ENCODE measurements around the gene ZNF148. TPM values are rescaled to one million over a fixed set of nuclear protein-coding genes. Genes with fewer than 3 reads are reported as not detected.

The ZNF148 gene
- total and polyA plus RNA-seq, 2 donors: 7.6 to 34.2 TPM

GRCh38 chr3:125382298-125382697 lies 7.2 kb upstream of the ZNF148 start:
- no peaks in the 10 kb centered on the region for H3K36me3 ChIP-seq (ENCODE audit: control insufficient read depth in 2 of 2, insufficient read depth in 2 of 2, low read length in 1 of 2)
- peak overlapping the region; percentile 27 to 50 for H3K27ac ChIP-seq (ENCODE audit: low read depth in 1 of 2, low read length in 1 of 2)
- H3K4me3 ChIP-seq (ENCODE audit: low read length in 2 of 2): no peak overlapping the region
- no peaks in the 10 kb centered on the region for H3K9me3 ChIP-seq (ENCODE audit: control insufficient read depth in 2 of 2, insufficient read depth in 1 of 2, low read length in 1 of 2)
- DNase-seq (ENCODE audit: low read depth in 6 of 9, low spot score in 9 of 9): no peak
- H3K27me3 ChIP-seq (ENCODE audit: control insufficient read depth in 2 of 2, insufficient read depth in 1 of 2, low read length in 1 of 2): no peaks in the 10 kb centered on the region
- WGBS: 67% methylated on average over 1 of the region's 1 CpG
- H3K4me1 ChIP-seq (ENCODE audit: control insufficient read depth in 2 of 2, insufficient read depth in 2 of 2, low read length in 2 of 2): peaks cover 5 to 13% of the 10 kb centered on the region in 2 donors

- peaks cover 5 to 13% of the 10 kb centered on the region in 2 donors for H3K4me1 ChIP-seq (ENCODE audit: control insufficient read depth in 2 of 2, insufficient read depth in 2 of 2, low read length in 2 of 2)
- peak in 7 of 9 donors; percentile 13 to 70 (median 42) for DNase-seq (ENCODE audit: low read depth in 6 of 9, low spot score in 9 of 9)
- no peak overlapping the region for H3K4me3 ChIP-seq (ENCODE audit: low read length in 2 of 2)
- no peaks in the 10 kb centered on the region for H3K36me3 ChIP-seq (ENCODE audit: control insufficient read depth in 2 of 2, insufficient read depth in 2 of 2, low read length in 1 of 2)
- H3K27me3 ChIP-seq (ENCODE audit: control insufficient read depth in 2 of 2, insufficient read depth in 1 of 2, low read length in 1 of 2): no peaks in the 10 kb centered on the region
- H3K9me3 ChIP-seq (ENCODE audit: control insufficient read depth in 2 of 2, insufficient read depth in 1 of 2, low read length in 1 of 2): no peaks in the 10 kb centered on the region
- H3K27ac ChIP-seq (ENCODE audit: low read depth in 1 of 2, low read length in 1 of 2): peak overlapping the region in 1 of 2 donors; percentile 72
- 42% methylated on average over 5 of the region's 5 CpGs for WGBS
These were observed 6.6 kb upstream of the ZNF148 start for GRCh38 chr3:125381743-125382142.

- Histone ChIP-seq H3K27me3 (ENCODE audit: control insufficient read depth in 2 of 2, insufficient read depth in 1 of 2, low read length in 1 of 2) (no peaks in the 10 kb centered on the region), H3K27ac (ENCODE audit: low read depth in 1 of 2, low read length in 1 of 2) (peak overlapping the region in 1 of 2 donors; percentile 72), H3K4me1 (ENCODE audit: control insufficient read depth in 2 of 2, insufficient read depth in 2 of 2, low read length in 2 of 2) (peaks cover 6 to 13% of the 10 kb centered on the region in 2 donors), H3K4me3 (ENCODE audit: low read length in 2 of 2) (no peak overlapping the region), H3K9me3 (ENCODE audit: control insufficient read depth in 2 of 2, insufficient read depth in 1 of 2, low read length in 1 of 2) (no peaks in the 10 kb centered on the region), H3K36me3 (ENCODE audit: control insufficient read depth in 2 of 2, insufficient read depth in 2 of 2, low read length in 1 of 2) (no peaks in the 10 kb centered on the region)
- WGBS: 93% methylated on average over 2 of the region's 2 CpGs
- DNase-seq (ENCODE audit: low read depth in 6 of 9, low spot score in 9 of 9): no peak
These were observed 6.2 kb upstream of the ZNF148 start for GRCh38 chr3:125381314-125381713.

- no peak for DNase-seq (ENCODE audit: low read depth in 6 of 9, low spot score in 9 of 9)
- Histone ChIP-seq H3K9me3 (ENCODE audit: control insufficient read depth in 2 of 2, insufficient read depth in 1 of 2, low read length in 1 of 2) (no peaks in the 10 kb centered on the region), H3K27me3 (ENCODE audit: control insufficient read depth in 2 of 2, insufficient read depth in 1 of 2, low read length in 1 of 2) (no peaks in the 10 kb centered on the region), H3K27ac (ENCODE audit: low read depth in 1 of 2, low read length in 1 of 2) (no peak overlapping the region), H3K36me3 (ENCODE audit: control insufficient read depth in 2 of 2, insufficient read depth in 2 of 2, low read length in 1 of 2) (no peaks in the 10 kb centered on the region), H3K4me3 (ENCODE audit: low read length in 2 of 2) (no peak overlapping the region), H3K4me1 (ENCODE audit: control insufficient read depth in 2 of 2, insufficient read depth in 2 of 2, low read length in 2 of 2) (peaks cover 10 to 18% of the 10 kb centered on the region in 2 donors)
- WGBS: 97% methylated on average over 2 of the region's 2 CpGs
These were observed 4.4 kb upstream of the ZNF148 start for GRCh38 chr3:125379483-125379882.

- Histone ChIP-seq H3K36me3 (ENCODE audit: control insufficient read depth in 2 of 2, insufficient read depth in 2 of 2, low read length in 1 of 2) (no peaks in the 10 kb centered on the region), H3K27ac (ENCODE audit: low read depth in 1 of 2, low read length in 1 of 2) (no peak overlapping the region), H3K9me3 (ENCODE audit: control insufficient read depth in 2 of 2, insufficient read depth in 1 of 2, low read length in 1 of 2) (no peaks in the 10 kb centered on the region), H3K4me1 (ENCODE audit: control insufficient read depth in 2 of 2, insufficient read depth in 2 of 2, low read length in 2 of 2) (peaks cover 15 to 23% of the 10 kb centered on the region in 2 donors), H3K4me3 (ENCODE audit: low read length in 2 of 2) (no peak overlapping the region), H3K27me3 (ENCODE audit: control insufficient read depth in 2 of 2, insufficient read depth in 1 of 2, low read length in 1 of 2) (no peaks in the 10 kb centered on the region)
- WGBS: 96% methylated on average over 2 of the region's 2 CpGs
- DNase-seq (ENCODE audit: low read depth in 6 of 9, low spot score in 9 of 9): no peak
These were observed 3.6 kb upstream of the ZNF148 start for GRCh38 chr3:125378762-125379161.

- peak overlapping the region; percentile 78 to 91 for H3K4me3 ChIP-seq (ENCODE audit: low read length in 2 of 2)
- DNase-seq (ENCODE audit: low read depth in 6 of 9, low spot score in 9 of 9): no peak
- H3K9me3 ChIP-seq (ENCODE audit: control insufficient read depth in 2 of 2, insufficient read depth in 1 of 2, low read length in 1 of 2): no peaks in the 10 kb centered on the region
- peaks cover 0 to 4% of the 10 kb centered on the region in 2 donors for H3K36me3 ChIP-seq (ENCODE audit: control insufficient read depth in 2 of 2, insufficient read depth in 2 of 2, low read length in 1 of 2)
- no peaks in the 10 kb centered on the region for H3K27me3 ChIP-seq (ENCODE audit: control insufficient read depth in 2 of 2, insufficient read depth in 1 of 2, low read length in 1 of 2)
- 79% methylated on average over 10 of the region's 10 CpGs for WGBS
- H3K4me1 ChIP-seq (ENCODE audit: control insufficient read depth in 2 of 2, insufficient read depth in 2 of 2, low read length in 2 of 2): peaks cover 14% of the 10 kb centered on the region in 2 donors
- peak overlapping the region; percentile 88 to 96 for H3K27ac ChIP-seq (ENCODE audit: low read depth in 1 of 2, low read length in 1 of 2)
These were observed 990 bp upstream of the ZNF148 start for GRCh38 chr3:125375950-125376679.

- H3K27ac ChIP-seq (ENCODE audit: low read depth in 1 of 2, low read length in 1 of 2): peak overlapping the region; percentile 71 to 91
- under 1% methylated on average over 26 of the region's 26 CpGs for WGBS
- peaks cover 14% of the 10 kb centered on the region in 2 donors for H3K4me1 ChIP-seq (ENCODE audit: control insufficient read depth in 2 of 2, insufficient read depth in 2 of 2, low read length in 2 of 2)
- H3K4me3 ChIP-seq (ENCODE audit: low read length in 2 of 2): peak overlapping the region; percentile 78 to 91
- H3K9me3 ChIP-seq (ENCODE audit: control insufficient read depth in 2 of 2, insufficient read depth in 1 of 2, low read length in 1 of 2): no peaks in the 10 kb centered on the region
- peaks cover 0 to 4% of the 10 kb centered on the region in 2 donors for H3K36me3 ChIP-seq (ENCODE audit: control insufficient read depth in 2 of 2, insufficient read depth in 2 of 2, low read length in 1 of 2)
- no peaks in the 10 kb centered on the region for H3K27me3 ChIP-seq (ENCODE audit: control insufficient read depth in 2 of 2, insufficient read depth in 1 of 2, low read length in 1 of 2)
- DNase-seq (ENCODE audit: low read depth in 6 of 9, low spot score in 9 of 9): peak in 6 of 9 donors; percentile 21 to 63 (median 34)
These were observed 577 bp downstream of the ZNF148 start for GRCh38 chr3:125374501-125374995.

- Histone ChIP-seq H3K27me3 (ENCODE audit: control insufficient read depth in 2 of 2, insufficient read depth in 1 of 2, low read length in 1 of 2) (no peaks in the 10 kb centered on the region), H3K4me3 (ENCODE audit: low read length in 2 of 2) (no peak overlapping the region), H3K36me3 (ENCODE audit: control insufficient read depth in 2 of 2, insufficient read depth in 2 of 2, low read length in 1 of 2) (peaks cover 0 to 7% of the 10 kb centered on the region in 2 donors), H3K27ac (ENCODE audit: low read depth in 1 of 2, low read length in 1 of 2) (no peak overlapping the region), H3K4me1 (ENCODE audit: control insufficient read depth in 2 of 2, insufficient read depth in 2 of 2, low read length in 2 of 2) (no peaks in the 10 kb centered on the region), H3K9me3 (ENCODE audit: control insufficient read depth in 2 of 2, insufficient read depth in 1 of 2, low read length in 1 of 2) (no peaks in the 10 kb centered on the region)
- 95% methylated on average over 5 of the region's 5 CpGs for WGBS
- DNase-seq (ENCODE audit: low read depth in 6 of 9, low spot score in 9 of 9): no peak
These were observed 7.5 kb downstream of the ZNF148 start for GRCh38 chr3:125367403-125368230.

GRCh38 chr3:125366132-125366531 lies 9.0 kb downstream of the ZNF148 start:
- DNase-seq (ENCODE audit: low read depth in 6 of 9, low spot score in 9 of 9): no peak
- no peak overlapping the region for H3K4me3 ChIP-seq (ENCODE audit: low read length in 2 of 2)
- H3K27me3 ChIP-seq (ENCODE audit: control insufficient read depth in 2 of 2, insufficient read depth in 1 of 2, low read length in 1 of 2): no peaks in the 10 kb centered on the region
- WGBS: 97% methylated on average over 2 of the region's 2 CpGs
- no peak overlapping the region for H3K27ac ChIP-seq (ENCODE audit: low read depth in 1 of 2, low read length in 1 of 2)
- peaks cover 0 to 3% of the 10 kb centered on the region in 2 donors for H3K36me3 ChIP-seq (ENCODE audit: control insufficient read depth in 2 of 2, insufficient read depth in 2 of 2, low read length in 1 of 2)
- H3K4me1 ChIP-seq (ENCODE audit: control insufficient read depth in 2 of 2, insufficient read depth in 2 of 2, low read length in 2 of 2): no peaks in the 10 kb centered on the region
- H3K9me3 ChIP-seq (ENCODE audit: control insufficient read depth in 2 of 2, insufficient read depth in 1 of 2, low read length in 1 of 2): no peaks in the 10 kb centered on the region
